A673 (cell line): ENCODE measurements around the gene EPN2. TPM values are rescaled to one million over a fixed set of nuclear protein-coding genes. Genes with fewer than 3 reads are reported as not detected.

Experiments
- BruUV-seq: library from RNA; stranded (reverse); fragments of 400-500 nt; replicated peaks from 2 replicates; lab custom pipeline; 2021; lab: Mats Ljungman, UMichigan
- CTCF ChIA-PET: fragments of 300-600 bp; sonication (Branson Sonifier 250); formaldehyde crosslinking; loops from one replicate; lab custom pipeline; 2022; ENCODE audit warnings: antibody characterized with exemption; lab: Charles Lee
- POLR2A ChIA-PET: fragments of 300-600 bp; sonication (Branson Sonifier 250); formaldehyde crosslinking; loops from one replicate; lab custom pipeline; 2022; ENCODE audit warnings: antibody characterized with exemption; ENCODE audit not compliant: low non-redundant PET; lab: Charles Lee
- DNase-seq: peaks from one replicate; pipeline ENCODE4 v3.0.0-alpha.2; 2015; ENCODE audit warnings: low spot score
- H3K27ac ChIP-seq: fragments of 200-600 bp; sonication (generic); 2 replicates; pipeline ENCODE4 v1.5.1; 2016; ENCODE audit warnings: mixed run types, low read depth, mild to moderate bottlenecking, mixed read lengths, antibody characterized with exemption, low read length; ENCODE audit not compliant: poor library complexity, severe bottlenecking
- H3K27me3 ChIP-seq: fragments of 200-600 bp; sonication (generic); replicated peaks from 2 replicates; pipeline ENCODE4 v1.6.1; 2017; ENCODE audit warnings: mixed run types, low read depth, mild to moderate bottlenecking, mixed read lengths, antibody characterized with exemption, low read length; ENCODE audit not compliant: insufficient read depth, poor library complexity
- H3K36me3 ChIP-seq: fragments of 200-600 bp; sonication (generic); 2 replicates; pipeline ENCODE4 v1.6.1; 2016; ENCODE audit warnings: mixed run types, mild to moderate bottlenecking, mixed read lengths, antibody characterized with exemption, low read length; ENCODE audit not compliant: insufficient read depth, poor library complexity, severe bottlenecking
- H3K4me1 ChIP-seq: fragments of 200-600 bp; sonication (generic); 2 replicates; pipeline ENCODE4 v1.6.1; 2017; ENCODE audit warnings: mixed run types, mild to moderate bottlenecking, mixed read lengths, antibody characterized with exemption, low read length; ENCODE audit not compliant: insufficient read depth, poor library complexity, severe bottlenecking
- H3K4me3 ChIP-seq: fragments of 200-600 bp; sonication (generic); 2 replicates; pipeline ENCODE4 v1.5.1; 2016; ENCODE audit warnings: low read depth, mixed run types, mild to moderate bottlenecking, mixed read lengths, low read length; ENCODE audit not compliant: poor library complexity, severe bottlenecking
- H3K9me3 ChIP-seq: fragments of 200-600 bp; sonication (generic); 2 replicates; pipeline ENCODE4 v1.6.1; 2016; ENCODE audit warnings: mixed run types, low read depth, mild to moderate bottlenecking, mixed read lengths, antibody characterized with exemption, low read length; ENCODE audit not compliant: poor library complexity, severe bottlenecking
- CTCF ChIP-seq: fragments of 300-800, 200-600 bp; sonication (generic); conservative IDR thresholded peaks from 2 replicates; pipeline ENCODE4 v1.5.1; 2017; ENCODE audit warnings: low read depth, mild to moderate bottlenecking, antibody characterized with exemption, low read length, moderate library complexity, mixed read lengths
- EZH2 ChIP-seq: fragments of 200-600 bp; sonication (generic); IDR thresholded peaks from 2 replicates; pipeline ENCODE4 v1.6.1; 2017; ENCODE audit warnings: borderline replicate concordance, low read depth, mild to moderate bottlenecking, mixed read lengths, antibody characterized with exemption, low read length; ENCODE audit not compliant: poor library complexity, severe bottlenecking
- intact Hi-C: fragments of 100-400 bp; cut with micrococcal nuclease; formaldehyde crosslinking; loops from one replicate; pipeline ENCODE4 v1.10.0; 2022; ENCODE audit not compliant: unreplicated experiment
- total RNA-seq: library from RNA; stranded (reverse); gene quantifications from 2 replicates; pipeline ENCODE4 v1.2.3, GENCODE V29; 2021

Gene EPN2
- total RNA-seq, 1 experiment from 2014 or later, result 52.0 TPM

GRCh38 chr17:19331543-19332245, 94.5 kb downstream of the EPN2 start:
- no peak for DNase-seq
- POLR2A ChIA-PET, result no interaction called here
- Histone ChIP-seq H3K9me3 (no peaks in the 10 kb centered on the region), H3K27ac (no peak overlapping the region), H3K4me1 (no peaks in the 10 kb centered on the region), H3K4me3 (no peak overlapping the region), H3K36me3 (peaks cover 4% of the 10 kb centered on the region), H3K27me3 (no peaks in the 10 kb centered on the region)
- intact Hi-C loops, result no loop called here
- no TSS peak for BruUV-seq
- TF ChIP-seq CTCF, result no peak
- CTCF ChIA-PET, result no interaction called here

GRCh38 chr17:19332371-19333131, 95.4 kb downstream of the EPN2 start:
- CTCF ChIA-PET, result no interaction called here
- Histone ChIP-seq H3K4me3 (no peak overlapping the region), H3K27ac (no peak overlapping the region), H3K4me1 (no peaks in the 10 kb centered on the region), H3K36me3 (peaks cover 4% of the 10 kb centered on the region), H3K9me3 (no peaks in the 10 kb centered on the region), H3K27me3 (no peaks in the 10 kb centered on the region)
- TF ChIP-seq CTCF, result no peak
- TF ChIP-seq EZH2, result no peak
- DNase-seq, result no peak
- BruUV-seq, result no TSS peak
- POLR2A ChIA-PET, result no interaction called here
- intact Hi-C loops, result no loop called here

- DNase-seq, result no peak
- TF ChIP-seq CTCF (no peak), EZH2 (no peak)
- Histone ChIP-seq H3K4me3 (no peak overlapping the region), H3K27ac (no peak overlapping the region), H3K4me1 (no peaks in the 10 kb centered on the region), H3K27me3 (no peaks in the 10 kb centered on the region), H3K36me3 (peaks cover 4% of the 10 kb centered on the region), H3K9me3 (no peaks in the 10 kb centered on the region)
- BruUV-seq, result no TSS peak
- ChIA-PET CTCF (no interaction called here), POLR2A (no interaction called here)
- intact Hi-C loops, result no loop called here
Measured at GRCh38 chr17:19333132-19333440, 95.9 kb downstream of the EPN2 start.
